K562 (cell line): ENCODE results near the gene PIGC. TPM values are rescaled to one million over a fixed set of nuclear protein-coding genes. Genes with fewer than 3 reads are reported as not detected.

Source experiments
- ATAC-seq: fragments of 200-7000 bp; cut with Tn5 transposase; 3 replicates; pipeline ENCODE4 v1.9.1; 2020; ENCODE audit warnings: moderate library complexity
- BruUV-seq: library from RNA; stranded (reverse); fragments of 400-500 nt; replicated peaks from 2 replicates; lab custom pipeline; 2021; lab: Mats Ljungman, UMichigan
- CTCF ChIA-PET: fragments of 300-600 bp; formaldehyde crosslinking; extraction: SDS; loops from one replicate; lab custom pipeline; 2021; ENCODE audit warnings: low intra/inter-chr PET ratio; lab: Yijun Ruan, JAX
- POLR2A ChIA-PET: fragments of 300-600, 350-650 bp; sonication (Branson Sonifier 250); formaldehyde crosslinking; extraction: SDS; loops from one replicate; lab custom pipeline; 2021; ENCODE audit warnings: antibody characterized with exemption, inconsistent platforms; lab: Yijun Ruan, JAX
- DNase-seq, 4 experiments: peaks; one replicate each; pipeline versions ENCODE4 v3.0.0 to v3.0.0-alpha.2; 2011 to 2018; ENCODE audit warnings: low spot score in 3 of 4, mixed read lengths in 3 of 4; ENCODE audit errors: extremely low read depth in 1 of 4
- FAIRE-seq: peaks from 2 replicates; lab custom pipeline; 2011; peaks lifted over from hg19 to GRCh38; lab: Jason Lieb, UNC
- H2AFZ ChIP-seq: 2 replicates; pipeline ENCODE4 v1.6.0; 2011; ENCODE audit warnings: low read depth, low read length, control low read depth, inconsistent platforms
- H3K27ac ChIP-seq: fragments of 200-600 bp; 3 replicates; pipeline ENCODE4 v1.8.0; 2011; ENCODE audit warnings: low read depth, mild to moderate bottlenecking, control low read depth, inconsistent platforms, low read length, moderate library complexity, mixed read lengths; ENCODE audit errors: extremely low read depth
- H3K27me3 ChIP-seq, 2 experiments: fragments of 300-600 bp in 1 of 2; 2 replicates in 1 of 2; 3 replicates in 1 of 2; pipeline versions ENCODE4 v1.6.0 to v1.8.0; 2011; ENCODE audit warnings: inconsistent platforms in 2 of 2, low read length in 2 of 2, mild to moderate bottlenecking in 1 of 2, mixed read lengths in 1 of 2, moderate library complexity in 1 of 2; ENCODE audit not compliant: control insufficient read depth in 2 of 2, insufficient read depth in 2 of 2
- H3K36me3 ChIP-seq: fragments of 300-600 bp; 3 replicates; pipeline ENCODE4 v1.8.0; 2011; ENCODE audit warnings: mild to moderate bottlenecking, low read length, inconsistent platforms; ENCODE audit not compliant: control insufficient read depth, insufficient read depth
- H3K4me1 ChIP-seq, 2 experiments: fragments of 200-600 bp in 1 of 2; replicated peaks in 1 of 2; 2 replicates in 1 of 2; 3 replicates in 1 of 2; pipeline versions ENCODE4 v1.5.1 to v1.8.0; 2011; ENCODE audit warnings: inconsistent platforms in 2 of 2, low read length in 2 of 2, mild to moderate bottlenecking in 1 of 2, mixed read lengths in 1 of 2, moderate library complexity in 1 of 2; ENCODE audit not compliant: control insufficient read depth in 2 of 2, insufficient read depth in 2 of 2
- H3K4me2 ChIP-seq: 2 replicates; pipeline ENCODE4 v1.6.1; 2011; ENCODE audit warnings: low read length, control low read depth, inconsistent platforms, mixed read lengths; ENCODE audit not compliant: insufficient read depth
- H3K4me3 ChIP-seq: fragments of 200-600 bp; sonication (generic), shearing (Covaris generic); 2 replicates; pipeline ENCODE4 v1.5.1; 2016; ENCODE audit warnings: control low read depth, inconsistent platforms
- H3K79me2 ChIP-seq: fragments of 200-600 bp; 3 replicates; pipeline ENCODE4 v1.8.0; 2011; ENCODE audit warnings: low read length, inconsistent platforms; ENCODE audit not compliant: control insufficient read depth, insufficient read depth
- H3K9ac ChIP-seq, 2 experiments: 2 replicates each; pipeline versions ENCODE4 v1.6.0 to v1.6.1; 2011; ENCODE audit warnings: low read depth in 2 of 2, low read length in 2 of 2, control low read depth in 1 of 2, inconsistent platforms in 1 of 2, mild to moderate bottlenecking in 1 of 2, mixed read lengths in 1 of 2; ENCODE audit not compliant: insufficient read depth in 1 of 2
- H3K9me1 ChIP-seq: one replicate; pipeline ENCODE4 v1.6.0; 2011; ENCODE audit warnings: inconsistent platforms, mild to moderate bottlenecking, low read length, moderate library complexity; ENCODE audit not compliant: control insufficient read depth, insufficient read depth
- H3K9me3 ChIP-seq: replicated peaks from 2 replicates; pipeline ENCODE4 v1.5.1; 2011; ENCODE audit warnings: low read depth, low read length, inconsistent platforms; ENCODE audit not compliant: control insufficient read depth, insufficient read depth
- H4K20me1 ChIP-seq: replicated peaks from 2 replicates; pipeline ENCODE4 v1.6.1; 2011; ENCODE audit warnings: low read length, inconsistent platforms, mixed read lengths; ENCODE audit not compliant: control insufficient read depth, insufficient read depth
- CAMTA2 ChIP-seq: fragments of 250-450 bp; sonication (Bioruptor Pico); conservative IDR thresholded peaks from 2 replicates; pipeline ENCODE4 v1.5.1; 2022
- FOXO4 ChIP-seq: fragments of 450-650 bp; formaldehyde crosslinking; IDR thresholded peaks from 2 replicates; pipeline ENCODE4 v1.4.0; 2020; ENCODE audit warnings: mild to moderate bottlenecking, moderate library complexity
- FUS ChIP-seq: fragments of 200-400 bp; formaldehyde crosslinking; optimal IDR thresholded peaks from 2 replicates; pipeline ENCODE3; 2017; ENCODE audit warnings: low read depth, low read length
- KDM2B ChIP-seq: fragments of 250-450 bp; sonication (Bioruptor Pico); IDR thresholded peaks from 2 replicates; pipeline ENCODE4 v1.8.0; 2021; ENCODE audit warnings: mild to moderate bottlenecking, moderate library complexity
- KLF16 ChIP-seq: IDR thresholded peaks from 2 replicates; pipeline ENCODE4 v1.6.1; 2016; ENCODE audit warnings: antibody characterized with exemption
- MCM5 ChIP-seq: fragments of 450-650 bp; IDR thresholded peaks from 2 replicates; pipeline ENCODE4 v1.6.1; 2016; ENCODE audit warnings: low read depth
- MEF2D ChIP-seq: conservative IDR thresholded peaks from 2 replicates; pipeline ENCODE4 v1.6.1; 2016; ENCODE audit warnings: low read depth, missing genetic modification characterization, missing compliant biosample characterization
- MTA3 ChIP-seq: fragments of 450-650 bp; formaldehyde crosslinking; IDR thresholded peaks from 2 replicates; pipeline ENCODE4 v1.6.1; 2017; ENCODE audit warnings: mild to moderate bottlenecking, borderline replicate concordance
- NFE2 ChIP-seq: IDR thresholded peaks from 2 replicates; pipeline ENCODE4 v1.6.1; 2014; ENCODE audit warnings: antibody characterized with exemption, low read depth
- NR2F6 ChIP-seq: fragments of 450-650 bp; formaldehyde crosslinking; IDR thresholded peaks from 2 replicates; pipeline ENCODE4 v1.4.0; 2020; ENCODE audit warnings: mild to moderate bottlenecking
- PTRF ChIP-seq: fragments of 450-650 bp; IDR thresholded peaks from 2 replicates; pipeline ENCODE4 v1.6.1; 2016; ENCODE audit warnings: mild to moderate bottlenecking, missing genetic modification characterization, missing compliant biosample characterization
- PTTG1 ChIP-seq: fragments of 450-650 bp; IDR thresholded peaks from 2 replicates; pipeline ENCODE4 v1.6.1; 2016; ENCODE audit warnings: low read depth, mild to moderate bottlenecking, missing genetic modification characterization, missing compliant biosample characterization
- RB1 ChIP-seq: fragments of 450-650 bp; IDR thresholded peaks from 2 replicates; pipeline ENCODE4 v1.6.1; 2017; ENCODE audit warnings: low read depth, mild to moderate bottlenecking
- SMAD4 ChIP-seq: fragments of 250-450 bp; sonication (Bioruptor Pico); conservative IDR thresholded peaks from 2 replicates; pipeline ENCODE4 v1.8.0; 2021; ENCODE audit warnings: inconsistent platforms, mild to moderate bottlenecking, moderate library complexity
- STAG1 ChIP-seq: sonication (generic); formaldehyde crosslinking; IDR thresholded peaks from 2 replicates; pipeline ENCODE4 v1.5.0; 2020; ENCODE audit warnings: missing genetic modification reagents, borderline replicate concordance
- ZNF24 ChIP-seq: fragments of 450-650 bp; IDR thresholded peaks from 2 replicates; pipeline ENCODE4 v1.6.1; 2016
- ZNF311 ChIP-seq: fragments of 250-450 bp; sonication (Bioruptor Pico); IDR thresholded peaks from 2 replicates; pipeline ENCODE4 v1.4.0; 2020; ENCODE audit warnings: mild to moderate bottlenecking, moderate library complexity
- ZNF695 ChIP-seq: fragments of 450-650 bp; formaldehyde crosslinking; IDR thresholded peaks from 2 replicates; pipeline ENCODE4 v1.4.0; 2020; ENCODE audit warnings: mild to moderate bottlenecking, moderate library complexity
- ZNF766 ChIP-seq: fragments of 200-800 bp; sonication (Bioruptor generic); conservative IDR thresholded peaks from 2 replicates; pipeline ENCODE4 v1.6.1; 2016; ENCODE audit warnings: missing genetic modification characterization, missing compliant biosample characterization
- WGBS: fragments of 100-300 bp; shearing (Covaris generic); methylation state at CpG from one replicate; pipeline ENCODE4 v1.1.6; 2016; ENCODE audit warnings: low coverage, mixed read lengths; ENCODE audit not compliant: insufficient coverage; ENCODE audit errors: missing lambda C conversion rate; 5-methylcytosine and 5-hydroxymethylcytosine counted together
- in situ Hi-C: fragments of 300-500 bp; cut with MboI; formaldehyde crosslinking; loops from 4 replicates; pipeline ENCODE4 v1.15.0; 2018; ENCODE audit warnings: inconsistent platforms, mixed read lengths
- intact Hi-C: fragments of 100-400 bp; cut with micrococcal nuclease; formaldehyde crosslinking; loops from 2 replicates; pipeline ENCODE4 v1.14.2; 2022
- polyA plus RNA-seq, 8 experiments: library from polyadenylated mRNA; depleted of rRNA in 4 of 8; stranded (reverse) in 5 of 8; unstranded in 3 of 8; fragments of >200 nt; fragmentation: Nextera tagmentation in 2 of 8; fragmentation: Illumina TruSeq in 1 of 8; extraction: Ambion mirVana in 2 of 8; extraction: Trizol in 1 of 8; gene quantifications; 2 replicates each; pipeline versions ENCODE4 v1.2.1 to v1.2.3, GENCODE V29; 2011 to 2014; ENCODE audit warnings: inconsistent platforms in 1 of 8, missing spikeins in 1 of 8
- total RNA-seq, 7 experiments: library from RNA; depleted of rRNA in 6 of 7; stranded (reverse); fragments of >200 nt in 6 of 7; fragmentation: Illumina TruSeq in 2 of 7; extraction: Trizol in 2 of 7; gene quantifications; 2 replicates each; pipeline versions ENCODE4 v1.2.1 to v1.2.3, GENCODE V29; 2011 to 2021; ENCODE audit warnings: low replicate concordance in 1 of 7
- TF ChIP-seq, protein P1 (sequence below), 2 experiments: fragments of 250-450 bp in 1 of 2; fragments of 450-650 bp in 1 of 2; sonication (Bioruptor Pico) in 1 of 2; IDR thresholded peaks; 2 replicates each; pipeline versions ENCODE4 v1.6.1 to v1.8.0; 2016 to 2021; ENCODE audit warnings: mild to moderate bottlenecking in 2 of 2, moderate library complexity in 2 of 2, missing compliant biosample characterization in 1 of 2, missing genetic modification characterization in 1 of 2
- TF ChIP-seq, protein P2 (sequence below): fragments of 450-650 bp; conservative IDR thresholded peaks from 2 replicates; pipeline ENCODE4 v1.6.1; 2016; ENCODE audit warnings: missing genetic modification characterization, low read depth, mild to moderate bottlenecking, missing compliant biosample characterization, moderate library complexity
- TF ChIP-seq, protein P3 (sequence below): sonication (generic); formaldehyde crosslinking; IDR thresholded peaks from 2 replicates; pipeline ENCODE4 v1.9.0; 2022; ENCODE audit warnings: mild to moderate bottlenecking, missing genetic modification reagents

The PIGC gene
- total and polyA plus RNA-seq, 9 of the 15 experiments (the other 6 are each of a cell fraction or from before 2014, with no cell fraction given): 30.5 to 97.9 (median 54.7) TPM

GRCh38 chr1:172456344-172456769 lies 12.5 kb upstream of the PIGC start:
- ChIA-PET CTCF (no interaction called here), POLR2A (interaction anchor here (0.6 to 1.8 kb wide), 5 partner anchors 17 to 527 kb away, joined by 3 to 5 read pairs (median 4); no protein-coding TSS in a partner anchor)
- Histone ChIP-seq H4K20me1 (no peaks in the 10 kb centered on the region), H3K36me3 (no peaks in the 10 kb centered on the region), H3K79me2 (no peaks in the 10 kb centered on the region), H3K27me3 (no peaks in the 10 kb centered on the region), H2AFZ (peak overlapping the region; percentile 89), H3K27ac (no peak overlapping the region; the same call in 2 of the 3 replicates), H3K9me1 (peaks cover 5% of the 10 kb centered on the region), H3K9ac (no peak overlapping the region), H3K4me2 (peak overlapping the region; percentile 64), H3K9me3 (no peaks in the 10 kb centered on the region), H3K4me3 (no peak overlapping the region), H3K4me1 (peaks cover 17 to 33% of the 10 kb centered on the region in 2 experiments)
- intact Hi-C loops (no loop called here), in situ Hi-C loops (no loop called here)
- WGBS: 3% methylated on average over 5 of the region's 5 CpGs
- ATAC-seq (peak; percentile 83), DNase-seq (peak in 2 of 4 experiments; percentile 84 to 86), FAIRE-seq (peak; percentile 81)
- BruUV-seq: no TSS peak
- no peak for TF ChIP-seq MCM5
- TF ChIP-seq CAMTA2: 0 out of 2 replicates have a peak, but pooled peaks have one; percentile 67
- TF ChIP-seq, protein P1, sequence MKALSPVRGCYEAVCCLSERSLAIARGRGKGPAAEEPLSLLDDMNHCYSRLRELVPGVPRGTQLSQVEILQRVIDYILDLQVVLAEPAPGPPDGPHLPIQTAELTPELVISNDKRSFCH (CRISPR knock-in tag; IDR thresholded peaks at IDR 0.05): peak; percentile 17; the same call in 1 of the 2 replicates
- TF ChIP-seq, protein P1 (tag; IDR thresholded peaks at IDR 0.05): peak; percentile 95
- TF ChIP-seq NFE2: 0 out of 2 replicates have a peak, but pooled peaks have one; percentile 5
- peak; percentile 89; the same call in 1 of the 2 replicates for TF ChIP-seq FOXO4 (CRISPR knock-in tag)
- TF ChIP-seq FUS: no peak
- TF ChIP-seq ZNF24: no peak
- peak; percentile 65 for TF ChIP-seq PTRF (tag)
- TF ChIP-seq, protein P2, sequence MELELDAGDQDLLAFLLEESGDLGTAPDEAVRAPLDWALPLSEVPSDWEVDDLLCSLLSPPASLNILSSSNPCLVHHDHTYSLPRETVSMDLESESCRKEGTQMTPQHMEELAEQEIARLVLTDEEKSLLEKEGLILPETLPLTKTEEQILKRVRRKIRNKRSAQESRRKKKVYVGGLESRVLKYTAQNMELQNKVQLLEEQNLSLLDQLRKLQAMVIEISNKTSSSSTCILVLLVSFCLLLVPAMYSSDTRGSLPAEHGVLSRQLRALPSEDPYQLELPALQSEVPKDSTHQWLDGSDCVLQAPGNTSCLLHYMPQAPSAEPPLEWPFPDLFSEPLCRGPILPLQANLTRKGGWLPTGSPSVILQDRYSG: peak; percentile 96
- no peak for TF ChIP-seq RB1
- no peak for TF ChIP-seq PTTG1
- peak; percentile 98 for TF ChIP-seq ZNF766
- peak; percentile 91 for TF ChIP-seq ZNF311
- TF ChIP-seq KLF16: peak; percentile 91
- peak; percentile 95 for TF ChIP-seq SMAD4 (CRISPR knock-in tag)
- TF ChIP-seq MEF2D: 0 out of 2 replicates have a peak, but pooled peaks have one; percentile 60
- TF ChIP-seq, protein P3, sequence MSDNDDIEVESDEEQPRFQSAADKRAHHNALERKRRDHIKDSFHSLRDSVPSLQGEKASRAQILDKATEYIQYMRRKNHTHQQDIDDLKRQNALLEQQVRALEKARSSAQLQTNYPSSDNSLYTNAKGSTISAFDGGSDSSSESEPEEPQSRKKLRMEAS (CRISPR knock-in tag): peak; percentile 53; the same call in 1 of the 2 replicates
- TF ChIP-seq MTA3: peak; percentile 82; the same call in 1 of the 2 replicates
- no peak for TF ChIP-seq STAG1 (CRISPR knock-in tag)
- peak; percentile 81; the same call in 1 of the 2 replicates for TF ChIP-seq ZNF695
- no peak for TF ChIP-seq KDM2B (CRISPR knock-in tag)
- TF ChIP-seq NR2F6 (CRISPR knock-in tag): no peak
